H9 (cell line): ENCODE data around the gene USP13. TPM values are rescaled to one million over a fixed set of nuclear protein-coding genes. Genes with fewer than 3 reads are reported as not detected.

Experiments
- DNase-seq: peaks from one replicate; pipeline ENCODE4 v3.0.0-alpha.2; 2017
- H2AFZ ChIP-seq: one replicate; pipeline ENCODE4 v1.6.1; 2013; ENCODE audit warnings: mild to moderate bottlenecking, low read length, control low read depth, moderate library complexity
- H2AK5ac ChIP-seq: 2 replicates; pipeline ENCODE4 v1.6.1; 2013; ENCODE audit warnings: low read length, control low read depth, mixed read lengths; ENCODE audit not compliant: insufficient read length
- H2BK120ac ChIP-seq: one replicate; pipeline ENCODE4 v1.6.1; 2013; ENCODE audit warnings: low read depth, mild to moderate bottlenecking, low read length, control low read depth, inconsistent platforms; ENCODE audit not compliant: poor library complexity, severe bottlenecking
- H2BK12ac ChIP-seq: 2 replicates; pipeline ENCODE4 v1.6.1; 2013; ENCODE audit warnings: low read length, control low read depth, mixed read lengths, low read depth; ENCODE audit not compliant: insufficient read length
- H2BK15ac ChIP-seq: 2 replicates; pipeline ENCODE4 v1.6.1; 2013; ENCODE audit warnings: low read depth, low read length, control low read depth
- H2BK20ac ChIP-seq: one replicate; pipeline ENCODE4 v1.6.1; 2013; ENCODE audit warnings: low read depth, mild to moderate bottlenecking, low read length, control low read depth, inconsistent platforms; ENCODE audit not compliant: poor library complexity, severe bottlenecking
- H2BK5ac ChIP-seq: 2 replicates; pipeline ENCODE4 v1.6.1; 2013; ENCODE audit warnings: low read length, control low read depth, mixed read lengths; ENCODE audit not compliant: insufficient read length
- H3K14ac ChIP-seq: 2 replicates; pipeline ENCODE4 v1.6.1; 2013; ENCODE audit warnings: low read length, control low read depth; ENCODE audit not compliant: insufficient read depth
- H3K18ac ChIP-seq: 2 replicates; pipeline ENCODE4 v1.6.1; 2013; ENCODE audit warnings: low read depth, mild to moderate bottlenecking, mixed read lengths, low read length, control low read depth; ENCODE audit not compliant: insufficient read length
- H3K23ac ChIP-seq: 2 replicates; pipeline ENCODE4 v1.6.1; 2013; ENCODE audit warnings: low read length, control low read depth, mixed read lengths, low read depth; ENCODE audit not compliant: insufficient read length
- H3K23me2 ChIP-seq: 2 replicates; pipeline ENCODE4 v1.6.1; 2013; ENCODE audit warnings: low read depth, mild to moderate bottlenecking, mixed read lengths, low read length, control low read depth; ENCODE audit not compliant: insufficient read length, poor library complexity, severe bottlenecking
- H3K27ac ChIP-seq: 2 replicates; pipeline ENCODE4 v1.5.1; 2013; ENCODE audit warnings: low read length, control low read depth, mixed read lengths, low read depth; ENCODE audit not compliant: insufficient read length
- H3K27me3 ChIP-seq: 2 replicates; pipeline ENCODE4 v1.6.1; 2013; ENCODE audit warnings: low read length, control low read depth, inconsistent platforms; ENCODE audit not compliant: insufficient read depth
- H3K4ac ChIP-seq: 2 replicates; pipeline ENCODE4 v1.6.1; 2013; ENCODE audit warnings: low read depth, mild to moderate bottlenecking, control low read depth, inconsistent platforms, low read length, moderate library complexity
- H3K4me1 ChIP-seq: 2 replicates; pipeline ENCODE4 v1.6.1; 2013; ENCODE audit warnings: low read length, control low read depth, inconsistent platforms; ENCODE audit not compliant: insufficient read depth
- H3K4me2 ChIP-seq: 2 replicates; pipeline ENCODE4 v1.6.1; 2013; ENCODE audit warnings: low read length, control low read depth, mixed read lengths; ENCODE audit not compliant: insufficient read length, insufficient read depth
- H3K56ac ChIP-seq: 2 replicates; pipeline ENCODE4 v1.6.1; 2013; ENCODE audit warnings: low read depth, mild to moderate bottlenecking, mixed read lengths, low read length, control low read depth; ENCODE audit not compliant: insufficient read length
- H3K79me1 ChIP-seq: 2 replicates; pipeline ENCODE4 v1.6.1; 2013; ENCODE audit warnings: low read depth, mild to moderate bottlenecking, moderate library complexity, low read length, control low read depth, inconsistent platforms; ENCODE audit not compliant: insufficient read depth, poor library complexity, severe bottlenecking
- H3K79me2 ChIP-seq: 2 replicates; pipeline ENCODE4 v1.6.1; 2013; ENCODE audit warnings: low read length, control low read depth, inconsistent platforms; ENCODE audit not compliant: insufficient read depth
- H3K9ac ChIP-seq: 2 replicates; pipeline ENCODE4 v1.6.1; 2013; ENCODE audit warnings: low read length, control low read depth, mixed read lengths; ENCODE audit not compliant: insufficient read length; ENCODE audit errors: extremely low read depth
- H3K9me3 ChIP-seq: one replicate; pipeline ENCODE4 v1.6.1; 2013; ENCODE audit warnings: low read depth, low read length, inconsistent platforms; ENCODE audit not compliant: control insufficient read depth
- H3T11ph ChIP-seq: one replicate; pipeline ENCODE4 v1.6.1; 2013; ENCODE audit warnings: mild to moderate bottlenecking, low read length, control low read depth, inconsistent platforms
- H4K20me1 ChIP-seq: one replicate; pipeline ENCODE4 v1.6.1; 2013; ENCODE audit not compliant: control insufficient read depth, insufficient read length, insufficient read depth
- H4K5ac ChIP-seq: 2 replicates; pipeline ENCODE4 v1.6.1; 2013; ENCODE audit warnings: low read depth, mild to moderate bottlenecking, mixed read lengths, low read length, control low read depth; ENCODE audit not compliant: insufficient read length
- H4K8ac ChIP-seq: replicated peaks from 2 replicates; pipeline ENCODE4 v1.6.1; 2013; ENCODE audit warnings: low read length, control low read depth, mixed read lengths, low read depth; ENCODE audit not compliant: insufficient read length
- H4K91ac ChIP-seq: 2 replicates; pipeline ENCODE4 v1.6.1; 2013; ENCODE audit warnings: low read depth, mild to moderate bottlenecking, moderate library complexity, mixed read lengths, low read length, control low read depth; ENCODE audit not compliant: insufficient read length
- H3K27ac Mint-ChIP-seq, 3 experiments: 2 replicates in 2 of 3; 3 replicates in 1 of 3; pipeline ENCODE4 v1.8.0; 2020 to 2021; ENCODE audit warnings: mixed read lengths in 3 of 3, mild to moderate bottlenecking in 1 of 3, moderate library complexity in 1 of 3
- H3K27me3 Mint-ChIP-seq: 2 replicates; pipeline ENCODE4 v1.8.0; 2021; ENCODE audit warnings: low read depth, mild to moderate bottlenecking, moderate library complexity, mixed read lengths
- H3K36me3 Mint-ChIP-seq, 3 experiments: 2 replicates in 2 of 3; 3 replicates in 1 of 3; pipeline ENCODE4 v1.8.0; 2020 to 2021; ENCODE audit warnings: low read depth in 3 of 3, mixed read lengths in 3 of 3; ENCODE audit not compliant: insufficient read depth in 1 of 3
- H3K4me1 Mint-ChIP-seq, 2 experiments: 2 replicates each; pipeline ENCODE4 v1.8.0; 2020; ENCODE audit warnings: mixed read lengths in 2 of 2
- H3K4me3 Mint-ChIP-seq, 2 experiments: 2 replicates in 1 of 2; 3 replicates in 1 of 2; pipeline ENCODE4 v1.8.0; 2020 to 2021; ENCODE audit warnings: mild to moderate bottlenecking in 2 of 2, mixed read lengths in 2 of 2, moderate library complexity in 1 of 2
- H3K9me3 Mint-ChIP-seq, 2 experiments: 2 replicates in 1 of 2; 3 replicates in 1 of 2; pipeline ENCODE4 v1.8.0; 2020; ENCODE audit warnings: mild to moderate bottlenecking in 2 of 2, mixed read lengths in 2 of 2, moderate library complexity in 1 of 2
- CTCF ChIP-seq: fragments of 200-600 bp; sonication (generic); conservative IDR thresholded peaks from 3 replicates; pipeline ENCODE4 v1.8.0; 2021; ENCODE audit warnings: antibody characterized with exemption, mild to moderate bottlenecking
- WGBS: extraction: QIAGEN DNeasy Blood & Tissue Kit; methylation state at CpG from one replicate; pipeline ENCODE4 v1.1.7; 2013; ENCODE audit warnings: missing lambda C conversion rate, low lambda C conversion rate, mixed read lengths; ENCODE audit not compliant: insufficient read length; ENCODE audit errors: extremely low coverage; 5-methylcytosine and 5-hydroxymethylcytosine counted together
- total RNA-seq: library from RNA; stranded (reverse); gene quantifications from 2 replicates; pipeline ENCODE4 v1.2.1, GENCODE V29; 2021

Gene USP13
- total RNA-seq, 1 experiment from 2014 or later, result 26.7 TPM

GRCh38 chr3:179666436-179667035, 13.7 kb downstream of the USP13 start:
- no peaks in the 10 kb centered on the region; a peak in 1 of 5 replicates for H3K9me3 Mint-ChIP-seq
- no peak overlapping the region for H3K56ac ChIP-seq
- H2AFZ ChIP-seq, result no peak overlapping the region
- DNase-seq, result peak; percentile 43
- WGBS, result no CpG with 5 or more reads among the region's 8 CpGs
- H4K91ac ChIP-seq, result no peak overlapping the region
- TF ChIP-seq CTCF, result peak; percentile 38; the same call in 2 of the 3 replicates
- H3K14ac ChIP-seq, result no peak overlapping the region
- H4K5ac ChIP-seq, result no peak overlapping the region
- no peaks in the 10 kb centered on the region; a peak in 1 of 7 replicates for H3K36me3 Mint-ChIP-seq
- no peak overlapping the region for H3K18ac ChIP-seq
- H3K27me3 Mint-ChIP-seq, result no peaks in the 10 kb centered on the region
- no peaks in the 10 kb centered on the region for H3K27me3 ChIP-seq
- H2BK120ac ChIP-seq, result no peak overlapping the region
- H2BK15ac ChIP-seq, result no peak overlapping the region
- H3K9me3 ChIP-seq, result no peaks in the 10 kb centered on the region
- H3K4me2 ChIP-seq, result no peak overlapping the region
- H3T11ph ChIP-seq, result no peak overlapping the region
- 0 out of 2 replicates have a peak, but pooled peaks cover 3% of the 10 kb centered on the region for H3K4me1 ChIP-seq
- H3K27ac Mint-ChIP-seq, result no peak overlapping the region
- H2BK12ac ChIP-seq, result no peak overlapping the region
- no peak overlapping the region for H3K9ac ChIP-seq
- H3K79me1 ChIP-seq, result peaks cover 22% of the 10 kb centered on the region
- no peak overlapping the region for H2BK5ac ChIP-seq
- no peak overlapping the region for H4K8ac ChIP-seq
- no peak overlapping the region for H3K27ac ChIP-seq
- H3K4ac ChIP-seq, result no peak overlapping the region
- no peaks in the 10 kb centered on the region for H3K23me2 ChIP-seq
- no peak overlapping the region for H3K23ac ChIP-seq
- no peak overlapping the region for H2BK20ac ChIP-seq
- H4K20me1 ChIP-seq, result no peaks in the 10 kb centered on the region
- peaks cover 15% of the 10 kb centered on the region; the same call in 1 of the 2 replicates for H3K79me2 ChIP-seq
- peaks cover 29 to 31% of the 10 kb centered on the region in 2 experiments for H3K4me1 Mint-ChIP-seq
- H2AK5ac ChIP-seq, result no peak overlapping the region
- H3K4me3 Mint-ChIP-seq, result peak overlapping the region in 1 of 2 experiments; percentile 30; a peak in 1 of 5 replicates
